NAMALWA (cell line): ENCODE results near the gene CDK8.
"Not testable (repeated sequence)": the region's sequence is repeated elsewhere in the genome, so short reads cannot be mapped to it uniquely, and the experiment has no call there.

Experiments used
- DNase-seq: peaks from one replicate; pipeline ENCODE4 v3.0.0-alpha.2; 2015; ENCODE audit warnings: low spot score

CDK8 gene

DNA sequence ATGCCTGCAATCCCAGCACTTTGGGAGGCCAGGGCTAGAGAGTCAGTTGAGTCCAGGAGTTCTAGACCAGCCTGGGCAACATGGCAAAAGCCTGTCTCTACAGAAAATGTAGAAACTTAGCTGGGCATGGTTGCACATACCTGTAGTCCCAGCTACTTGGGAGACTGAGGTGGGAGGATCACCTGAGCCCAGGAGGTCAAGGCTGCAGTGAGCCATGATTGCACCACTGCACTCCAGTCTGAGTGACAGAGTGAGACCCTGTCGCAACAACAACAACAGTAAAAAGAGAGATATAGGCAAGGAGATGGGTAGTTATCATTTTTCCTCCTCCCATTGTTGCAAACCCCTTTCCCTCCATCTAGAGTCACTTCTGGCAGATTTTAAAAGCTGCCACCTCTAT is 62.2 kb downstream of the CDK8 start:
- not testable (repeated sequence) for DNase-seq

DNA sequence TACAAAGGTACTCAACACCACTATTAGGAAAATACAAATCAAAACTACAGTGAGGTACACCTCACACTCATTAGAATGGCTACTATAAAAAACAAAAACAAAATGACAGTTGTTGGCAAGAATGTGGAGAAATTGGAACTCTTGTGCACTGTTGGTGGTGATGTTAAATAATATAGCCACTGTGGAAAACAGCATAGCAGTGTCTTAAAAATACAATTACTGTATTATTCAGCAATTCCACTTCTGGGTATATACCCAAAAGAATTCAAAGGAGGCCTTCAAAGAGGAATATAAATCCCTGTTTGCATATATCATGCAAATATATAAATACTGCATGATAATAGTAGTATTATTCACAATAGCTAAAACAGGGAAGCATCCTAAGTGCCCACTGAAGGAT is 66.8 kb downstream of the CDK8 start:
- no peak for DNase-seq

DNA sequence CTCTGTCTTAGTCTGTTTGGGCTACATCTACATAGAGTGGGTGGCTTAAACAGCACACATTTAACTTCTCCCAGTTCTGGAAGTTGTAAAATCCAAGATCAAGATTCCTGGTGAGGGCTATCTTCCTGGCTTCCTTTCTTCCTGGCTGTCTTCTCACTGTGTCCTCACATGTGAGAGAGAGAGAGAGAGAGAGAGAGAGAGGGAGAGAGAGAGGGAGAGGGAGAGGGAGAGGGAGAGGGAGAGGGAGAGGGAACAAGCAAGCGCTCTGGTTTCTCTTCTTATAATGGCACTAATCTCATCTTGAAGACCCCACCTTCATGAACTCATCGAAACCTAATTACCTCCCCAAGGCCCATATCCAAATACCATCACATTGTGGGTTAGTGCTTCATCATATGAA is 69.2 kb downstream of the CDK8 start:
- no peak for DNase-seq

DNA sequence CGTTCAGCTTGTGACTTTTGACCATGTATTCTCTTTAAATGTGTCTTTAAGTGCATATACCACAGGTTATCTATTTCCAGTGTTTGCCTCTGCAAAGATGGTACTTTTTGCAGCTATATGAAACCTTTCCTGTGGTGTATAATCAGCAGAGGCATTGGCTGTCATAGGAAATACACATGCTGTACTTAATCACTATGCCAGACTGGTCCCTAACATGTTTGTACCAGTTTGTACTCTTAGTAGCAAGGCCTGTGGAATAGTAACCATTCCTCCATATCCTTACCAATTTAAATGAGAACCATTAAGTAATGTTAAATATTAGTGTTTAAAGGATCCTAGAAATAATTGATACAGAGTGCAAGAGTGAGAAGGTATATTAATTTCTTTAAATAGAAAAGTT is 69.8 kb downstream of the CDK8 start:
- DNase-seq, result no peak

DNA sequence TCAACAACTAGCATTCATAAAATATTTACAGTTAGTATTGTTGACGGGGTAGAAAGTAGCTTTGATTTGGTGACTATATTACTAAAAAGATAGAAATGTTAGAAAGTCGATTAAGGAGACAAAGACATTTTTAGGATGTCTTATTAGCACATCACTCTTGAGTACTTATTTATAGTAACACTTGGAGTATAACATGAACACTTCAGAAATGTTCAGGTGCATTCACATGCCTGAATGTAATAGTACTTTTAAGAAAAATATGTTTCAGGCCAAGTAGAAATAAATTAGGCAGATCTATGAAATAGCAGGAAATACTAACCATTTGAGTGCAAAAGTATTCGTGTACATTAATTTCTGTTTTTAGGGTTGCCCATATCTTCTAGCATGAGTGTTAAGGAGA is 70.4 kb downstream of the CDK8 start:
- DNase-seq, result no peak

DNA sequence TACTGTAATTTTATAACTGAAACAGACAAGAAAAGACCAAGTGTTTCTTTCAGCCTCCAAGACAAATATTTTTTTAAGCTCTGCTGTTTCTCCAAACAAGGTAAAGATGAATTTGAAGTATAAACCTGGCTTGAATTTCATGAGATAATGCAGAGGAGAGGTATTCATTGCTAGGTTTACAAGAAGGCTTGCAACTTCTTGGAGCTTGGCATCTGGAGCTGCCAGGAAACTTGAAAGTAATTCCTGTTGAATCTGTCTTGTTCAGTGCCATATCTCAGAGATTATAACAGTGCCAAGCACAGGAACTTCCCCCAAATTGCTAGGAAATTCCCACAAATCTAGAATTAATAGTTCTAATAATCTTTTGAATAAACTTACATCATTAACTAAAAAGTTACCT is 70.9 kb downstream of the CDK8 start:
- DNase-seq, result no peak

DNA sequence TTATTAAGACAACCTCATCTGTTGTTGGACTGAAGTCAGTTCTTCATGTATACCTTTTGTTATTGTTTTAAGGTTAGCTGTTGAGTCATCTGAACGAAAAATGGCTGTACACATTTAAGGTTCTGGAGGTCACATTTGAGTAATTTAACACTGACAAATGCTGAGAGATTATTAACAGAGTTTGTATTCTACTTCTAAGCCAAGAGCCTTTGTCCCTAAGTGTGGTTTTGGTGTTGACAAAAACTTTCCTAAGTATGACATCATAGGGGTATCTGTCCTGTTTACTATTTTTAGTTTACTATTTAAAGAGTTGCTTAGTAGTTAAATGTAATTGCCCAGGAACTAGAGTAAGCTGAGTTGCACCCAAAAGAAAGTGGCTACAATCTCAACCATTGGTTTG is 71.9 kb downstream of the CDK8 start:
- DNase-seq, result no peak

DNA sequence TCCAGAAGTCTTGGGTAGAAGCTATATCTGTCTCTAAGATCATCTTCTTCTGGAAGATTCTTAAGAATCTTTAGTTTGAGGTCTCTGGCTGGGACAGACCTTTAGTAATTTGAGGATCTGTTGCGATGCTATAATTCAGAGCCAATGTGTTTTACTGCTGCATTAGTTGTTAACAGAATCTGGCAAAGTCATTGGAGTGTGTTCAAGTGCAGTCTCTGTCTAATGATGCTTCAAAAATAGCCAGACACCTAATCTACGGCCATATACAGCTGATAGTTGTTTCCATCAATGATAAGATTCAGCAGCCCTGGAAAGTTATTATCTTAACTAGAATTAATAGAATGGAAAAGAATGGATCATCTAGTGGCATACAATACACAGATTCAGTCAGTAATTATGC is 72.6 kb downstream of the CDK8 start:
- DNase-seq, result no peak

DNA sequence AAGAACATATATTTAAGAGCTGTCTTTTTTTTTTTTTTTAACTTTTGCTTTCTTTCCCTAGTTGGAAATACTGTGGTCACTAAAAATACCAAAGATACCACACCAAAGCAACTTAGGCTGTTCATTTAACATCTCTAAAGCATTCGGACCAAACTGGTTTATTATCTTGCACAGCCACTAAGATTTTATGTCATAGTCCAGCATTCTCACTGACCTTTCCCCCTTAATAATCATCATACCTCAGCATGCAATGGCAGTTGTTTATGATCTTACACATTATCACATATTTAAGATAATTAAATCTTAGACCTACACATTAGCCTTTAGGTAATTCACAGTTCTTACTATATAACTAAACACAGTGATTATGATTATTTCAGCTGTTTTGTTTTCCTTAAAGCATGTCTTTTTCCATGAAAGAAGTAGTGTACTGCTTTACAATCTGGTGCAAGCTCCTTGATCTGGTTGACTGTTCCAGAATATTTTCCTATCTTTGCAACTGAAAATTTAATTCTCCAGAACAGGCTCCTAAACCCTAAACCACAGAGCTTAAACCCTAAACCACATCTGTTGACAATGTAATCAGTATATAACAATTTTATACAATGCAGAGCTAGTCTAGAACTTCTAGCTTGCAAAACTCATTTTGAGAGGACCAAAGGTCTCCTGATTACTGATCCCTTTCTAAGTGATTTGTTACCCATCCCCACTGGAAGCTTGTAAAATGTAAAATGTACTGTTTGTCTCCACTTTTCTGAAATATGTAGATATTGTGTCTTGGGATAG is 74.2 kb downstream of the CDK8 start:
- no peak for DNase-seq

DNA sequence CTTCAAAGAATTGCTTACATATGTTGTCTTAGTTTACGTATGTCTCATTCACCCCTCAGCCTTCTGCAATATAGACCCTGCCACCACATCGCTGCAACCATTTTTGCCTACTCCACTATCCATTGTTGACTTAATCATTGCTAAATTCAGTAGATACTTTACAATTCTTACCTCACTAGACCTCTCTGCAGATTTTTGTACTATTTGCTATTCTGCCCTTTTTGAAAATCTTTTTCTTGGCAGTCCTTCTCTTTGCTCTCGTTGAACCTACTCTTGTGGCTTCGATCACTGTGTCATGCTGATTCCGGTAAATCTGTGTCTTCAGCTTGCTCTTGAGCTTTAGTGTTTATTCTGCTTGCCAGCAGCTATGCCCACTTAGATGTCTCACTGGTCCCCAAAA is 81.2 kb downstream of the CDK8 start:
- no peak for DNase-seq

DNA sequence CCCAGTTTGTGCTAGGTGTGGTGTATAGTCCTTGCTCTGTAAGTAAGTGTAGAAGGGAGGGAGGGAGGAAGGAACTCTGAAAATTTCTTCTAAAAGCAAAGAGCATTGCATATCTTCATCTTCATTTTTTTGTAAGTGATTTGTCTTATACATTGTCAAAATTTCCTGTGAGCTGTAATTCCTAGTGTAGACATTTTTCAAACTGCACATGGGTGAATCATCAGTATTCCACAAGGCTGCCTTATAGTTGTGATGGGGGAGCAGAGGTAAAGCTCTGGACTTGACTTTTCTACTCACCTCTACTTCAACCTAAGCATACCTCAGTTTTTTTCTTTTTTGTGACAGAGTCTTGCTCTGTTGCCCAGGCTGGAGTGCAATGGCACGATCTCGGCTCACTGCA is 86.9 kb downstream of the CDK8 start:
- DNase-seq, result no peak

DNA sequence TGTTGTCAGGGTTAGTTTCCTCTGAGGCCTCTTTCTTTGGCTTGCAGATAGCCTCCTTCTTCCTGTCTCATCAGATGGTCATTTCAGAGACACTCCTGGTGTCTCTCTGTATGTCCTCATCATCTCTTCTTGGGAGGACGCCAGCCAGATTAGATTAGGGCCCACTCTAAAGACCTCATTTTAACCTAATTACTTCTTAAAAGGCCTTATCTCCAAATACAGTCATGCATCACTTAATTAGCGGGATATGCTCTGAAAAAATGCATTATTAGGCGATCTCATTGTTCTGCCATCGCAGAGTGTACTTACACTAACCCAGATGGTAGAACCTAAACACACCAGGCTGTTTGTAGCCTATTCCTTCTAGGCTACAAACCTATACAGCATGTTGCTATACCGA is 89.0 kb downstream of the CDK8 start:
- no peak for DNase-seq

DNA sequence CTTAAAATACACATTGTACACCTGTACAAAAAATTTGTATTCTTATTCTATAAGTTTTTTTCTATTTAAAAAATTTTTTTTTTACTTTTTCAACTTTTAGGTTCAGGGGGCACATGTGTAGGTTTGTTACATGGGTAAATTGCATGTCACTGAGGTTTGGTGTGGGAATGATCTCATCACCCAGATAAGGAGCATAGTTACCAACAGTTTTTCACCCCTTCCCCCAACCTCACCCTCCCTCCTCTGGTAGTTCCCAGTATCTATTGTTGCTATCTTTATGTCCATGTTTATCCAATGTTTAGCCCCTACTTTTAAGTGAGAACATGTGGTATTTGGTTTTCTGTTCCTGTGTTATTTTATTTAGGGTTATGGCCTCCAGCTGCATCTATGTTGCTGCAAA is 89.9 kb downstream of the CDK8 start:
- no peak for DNase-seq

DNA sequence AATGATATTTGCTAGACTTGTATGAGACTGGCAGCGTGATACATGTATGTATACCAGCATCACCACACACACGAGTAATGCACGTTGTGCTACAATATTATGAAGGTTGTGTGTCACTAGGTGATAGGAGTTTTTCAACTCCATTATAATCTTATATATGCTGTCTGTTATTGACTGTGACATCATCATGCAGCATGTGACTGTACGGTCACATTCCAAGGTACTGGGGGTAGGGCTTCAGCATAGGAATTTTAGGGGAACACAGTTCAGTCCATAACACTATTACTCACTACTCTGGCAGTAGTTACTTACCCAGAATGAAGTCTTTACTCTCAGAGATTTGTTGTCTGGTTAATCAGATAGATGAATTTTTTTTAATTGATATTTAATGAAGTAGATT is 91.1 kb downstream of the CDK8 start:
- no peak for DNase-seq

DNA sequence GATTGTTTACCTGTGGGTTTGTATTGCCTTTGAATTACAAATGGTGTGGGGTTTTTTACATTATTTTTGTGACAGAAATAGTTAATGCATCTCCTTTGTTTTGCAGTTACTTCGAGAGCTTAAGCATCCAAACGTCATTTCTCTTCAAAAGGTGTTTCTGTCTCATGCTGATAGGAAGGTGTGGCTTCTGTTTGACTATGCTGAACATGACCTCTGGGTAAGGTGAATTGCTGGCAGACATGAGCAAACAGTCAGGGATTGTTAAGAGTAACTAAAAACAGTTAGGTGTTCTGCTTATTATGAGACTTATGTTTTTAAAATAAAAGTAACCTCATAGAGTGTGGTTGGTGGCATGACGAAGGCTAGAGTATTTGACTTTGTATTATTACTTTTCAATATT is 95.0 kb downstream of the CDK8 start:
- DNase-seq, result no peak

DNA sequence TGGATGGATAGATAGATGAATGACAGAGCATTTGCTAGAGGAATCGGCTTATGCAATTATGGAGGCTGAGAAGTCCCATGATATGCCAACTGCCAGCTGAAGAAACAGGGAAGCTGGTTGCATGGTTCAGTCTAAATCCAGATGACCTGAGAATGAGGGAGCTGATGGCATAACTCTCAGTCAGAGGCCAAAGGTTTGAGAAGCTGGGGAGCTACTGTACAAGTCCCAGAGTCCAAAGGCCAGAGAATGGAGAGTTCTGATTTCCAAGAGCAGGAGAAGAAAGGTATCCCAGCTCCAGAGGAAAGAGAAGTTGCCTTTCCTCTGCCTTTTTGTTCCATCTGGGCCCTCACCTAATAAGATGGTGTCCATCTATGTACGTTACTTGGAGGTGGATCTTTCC is 108.3 kb downstream of the CDK8 start:
- no peak for DNase-seq

DNA sequence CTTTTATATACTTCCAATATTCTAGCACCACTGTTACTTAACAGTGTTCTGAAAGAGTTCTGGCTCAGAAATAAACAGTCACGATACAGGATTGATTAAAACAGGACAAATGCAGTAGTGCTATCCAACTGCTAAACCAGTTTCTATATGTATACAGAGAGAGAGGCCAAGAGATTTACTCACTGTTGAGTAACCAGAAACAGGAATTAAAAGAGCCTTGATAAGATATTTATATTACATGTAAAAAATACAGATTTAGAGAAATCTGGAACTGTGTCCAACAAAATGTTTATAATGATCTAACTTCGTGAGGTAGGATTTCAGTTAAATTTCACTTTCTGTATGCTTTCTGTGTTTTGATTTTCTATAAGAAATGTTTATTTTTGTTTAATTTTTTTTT is 116.6 kb downstream of the CDK8 start:
- DNase-seq, result no peak

DNA sequence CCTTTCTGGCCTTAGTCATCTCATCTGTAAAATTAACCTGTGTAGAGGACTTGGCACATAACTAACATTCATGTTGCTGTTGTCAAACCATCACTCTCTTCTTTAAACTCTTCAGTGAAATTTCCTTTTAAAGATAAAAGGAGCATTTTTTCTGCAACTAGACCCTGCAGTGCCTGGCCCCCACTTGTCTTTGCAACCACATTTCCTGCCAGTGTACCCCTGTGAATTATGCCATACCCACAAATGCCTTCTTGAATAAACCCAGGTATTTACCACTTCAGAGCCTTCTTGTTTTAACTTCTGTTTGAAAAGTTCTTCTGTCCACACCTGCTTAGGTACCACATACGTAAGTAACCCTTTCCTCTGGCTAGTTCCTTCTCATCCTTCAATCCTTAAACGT is 118.8 kb downstream of the CDK8 start:
- DNase-seq, result no peak

DNA sequence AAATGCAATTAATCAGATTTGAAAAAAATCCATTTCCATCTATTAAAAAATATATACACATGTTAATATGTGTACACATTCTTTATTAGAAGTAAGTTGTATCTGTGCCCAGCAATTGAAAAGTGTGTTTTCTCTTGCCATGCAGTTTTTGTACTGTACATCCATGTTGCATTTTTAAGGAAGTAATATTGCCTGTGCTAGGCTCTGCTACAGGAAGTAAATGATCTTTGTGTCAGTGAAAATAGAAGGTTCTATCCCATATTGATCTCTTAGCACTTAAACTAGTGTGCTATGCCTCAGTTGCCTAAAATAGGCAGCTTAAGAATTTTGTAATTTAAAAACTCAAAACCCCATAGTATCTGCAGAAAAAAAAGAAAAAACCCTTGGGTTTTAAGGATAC is 122.5 kb downstream of the CDK8 start:
- DNase-seq, result no peak

DNA sequence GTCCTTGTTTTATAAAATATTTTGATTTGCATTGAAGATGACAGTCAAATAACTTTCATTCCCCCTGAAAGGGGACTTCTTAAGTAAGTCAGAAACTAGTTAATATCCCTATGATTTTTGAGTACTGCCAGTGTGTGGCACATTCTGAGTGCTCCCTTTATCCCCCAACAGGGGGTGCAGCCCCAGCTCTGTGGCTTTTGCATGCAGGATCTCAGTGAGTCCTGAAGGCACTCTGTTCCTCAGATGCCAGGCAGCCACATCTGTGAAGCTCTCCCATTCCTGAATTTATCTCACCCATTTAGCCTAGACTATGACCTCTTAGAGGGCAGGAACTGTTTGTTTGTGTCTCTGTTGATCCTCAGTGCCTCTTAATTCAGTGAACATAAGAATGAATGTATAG is 123.1 kb downstream of the CDK8 start:
- peak; percentile 49 for DNase-seq

DNA sequence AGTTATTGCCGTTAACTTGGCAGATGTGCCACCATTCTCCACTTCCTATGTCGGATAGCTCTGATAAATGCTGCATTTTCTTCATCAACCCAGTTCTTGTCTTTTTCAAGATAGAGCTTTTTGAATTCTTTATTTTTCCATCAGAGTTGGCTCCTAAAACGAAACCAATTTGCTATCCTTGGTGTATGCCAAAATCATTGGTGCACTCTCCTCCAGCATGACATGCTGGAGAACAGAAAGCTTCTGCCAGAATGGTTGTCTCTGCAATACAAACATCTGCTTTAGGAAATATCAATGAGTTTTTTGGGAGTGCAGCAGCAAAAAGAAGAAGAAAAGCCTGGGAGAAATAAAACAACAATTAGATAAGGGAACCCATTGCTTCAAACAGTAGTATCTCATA is 124.2 kb downstream of the CDK8 start:
- no peak for DNase-seq

DNA sequence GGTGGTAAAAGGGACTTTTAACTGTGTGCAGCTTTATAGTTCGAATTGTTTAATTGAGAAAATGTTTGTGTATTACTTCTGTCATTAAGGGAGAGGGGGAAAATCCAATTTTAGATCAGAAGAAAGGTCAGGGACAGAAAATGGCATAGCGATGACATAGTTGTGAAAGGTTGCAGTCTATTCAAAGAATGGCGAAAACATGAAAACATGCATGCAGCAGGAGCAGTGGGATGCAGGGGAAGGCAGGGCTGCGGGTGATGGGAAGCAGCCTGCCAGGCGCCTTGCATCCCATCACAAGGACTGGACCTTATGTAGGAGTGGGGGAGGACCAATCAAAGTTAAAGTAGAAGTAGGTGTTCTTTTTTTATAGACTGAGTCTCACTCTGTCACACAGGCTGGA is 125.9 kb downstream of the CDK8 start:
- DNase-seq, result no peak

DNA sequence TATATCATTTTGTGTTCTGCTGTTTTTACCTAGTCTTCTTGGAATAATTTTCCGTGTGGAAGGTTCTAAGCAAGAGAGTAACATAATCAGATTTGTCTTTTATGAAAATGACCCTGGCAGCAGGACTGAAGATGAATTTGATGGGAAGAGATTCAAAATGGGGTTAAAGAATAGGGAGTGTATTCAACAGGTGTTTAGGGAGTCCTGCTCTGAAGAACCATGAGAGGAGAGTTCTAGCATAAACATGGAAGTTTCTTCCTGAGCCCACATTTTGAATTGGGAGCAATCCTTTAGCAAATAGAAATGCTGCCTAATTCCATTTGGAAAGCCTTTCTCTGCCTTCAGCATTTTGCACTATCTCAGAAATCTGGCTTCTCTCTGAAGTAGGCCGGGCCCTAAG is 127.0 kb downstream of the CDK8 start:
- DNase-seq, result no peak

DNA sequence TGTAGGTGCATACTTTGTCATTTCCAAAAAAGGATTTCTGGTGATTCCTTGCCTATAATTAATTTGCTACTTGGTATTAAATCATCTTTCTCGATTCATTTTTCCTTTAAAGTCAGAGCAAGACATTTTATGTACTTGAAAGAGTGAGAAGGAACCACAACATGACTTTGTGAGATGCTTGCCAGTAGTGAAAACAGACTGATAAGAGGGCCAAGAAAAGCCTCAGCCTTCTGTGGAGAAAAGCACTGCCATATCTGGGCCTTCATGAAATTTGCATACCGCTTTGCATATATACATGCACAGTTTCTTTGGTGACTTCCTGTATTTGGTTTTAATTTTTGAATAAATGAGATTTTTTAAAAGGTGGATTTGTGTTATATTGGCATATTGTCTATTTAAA is 128.4 kb downstream of the CDK8 start:
- DNase-seq, result peak; percentile 37

DNA sequence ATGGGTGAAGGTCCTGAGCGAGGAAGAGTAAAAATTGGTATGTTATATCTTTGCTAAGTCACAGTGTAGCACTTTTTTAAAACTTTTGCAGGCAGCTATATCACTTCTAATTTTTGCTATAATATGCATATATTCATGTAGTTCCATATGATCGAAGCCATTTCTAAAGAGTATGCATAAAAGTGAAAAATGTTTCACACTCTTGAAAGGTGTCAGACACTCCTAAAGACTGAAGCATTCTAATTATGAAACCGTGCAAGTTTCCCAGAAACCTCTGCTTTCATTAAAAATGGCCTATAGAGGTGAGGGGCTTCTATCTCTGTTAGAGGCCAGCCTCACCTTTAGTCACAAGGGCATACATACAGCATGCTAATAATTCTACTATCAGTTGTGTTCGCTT is 128.9 kb downstream of the CDK8 start:
- DNase-seq, result no peak
